B cell (primary cell): ENCODE data around the gene HIRIP3. TPM values are rescaled to one million over a fixed set of nuclear protein-coding genes. Genes with fewer than 3 reads are reported as not detected.

Experiments
- ATAC-seq: fragments of 200-7000 bp; cut with Tn5 transposase; one replicate; pipeline ENCODE4 v1.10.0; 2021; ENCODE audit warnings: low read depth, mild to moderate bottlenecking, moderate number of reproducible peaks, moderate library complexity
- CTCF ChIA-PET: fragments of 350-600 bp; sonication (Branson Sonifier 250); formaldehyde crosslinking; loops from one replicate; lab custom pipeline; 2021; ENCODE audit warnings: antibody characterized with exemption, inconsistent platforms; lab: Charles Lee
- POLR2A ChIA-PET: fragments of 350-600 bp; sonication (Branson Sonifier 250); formaldehyde crosslinking; loops from one replicate; lab custom pipeline; 2021; ENCODE audit warnings: antibody characterized with exemption; lab: Charles Lee
- DNase-seq: peaks from one replicate; pipeline ENCODE4 v3.0.0; 2013
- H2AFZ ChIP-seq: 2 replicates; pipeline ENCODE4 v1.6.1; 2012; ENCODE audit warnings: mild to moderate bottlenecking, low read depth, low read length; ENCODE audit not compliant: insufficient read depth, poor library complexity, severe bottlenecking
- H3K27ac ChIP-seq, 2 donors: 1 replicate in 1 of 2; 2 replicates in 1 of 2; pipeline ENCODE4 v1.5.1; 2012 to 2013; ENCODE audit warnings: low read length in 2 of 2, mild to moderate bottlenecking in 2 of 2, moderate library complexity in 1 of 2
- H3K27me3 ChIP-seq, 4 experiments: fragments of 200-600 bp in 1 of 4; sonication (generic) in 1 of 4; replicated peaks in 1 of 4; 1 replicate in 2 of 4; 2 replicates in 2 of 4; pipeline versions ENCODE4 v1.6.1 to v1.7.0; 2013 to 2016; ENCODE audit warnings: low read length in 3 of 4, mild to moderate bottlenecking in 2 of 4, mixed read lengths in 1 of 4, moderate library complexity in 1 of 4; ENCODE audit not compliant: insufficient read depth in 4 of 4, control insufficient read depth in 3 of 4; ENCODE audit errors: control extremely low read depth in 1 of 4
- H3K36me3 ChIP-seq, 2 experiments: replicated peaks in 1 of 2; 1 replicate in 1 of 2; 2 replicates in 1 of 2; pipeline versions ENCODE4 v1.6.1 to v1.7.1; 2013; ENCODE audit warnings: low read length in 1 of 2; ENCODE audit not compliant: insufficient read depth in 2 of 2, control insufficient read depth in 1 of 2; ENCODE audit errors: control extremely low read depth in 1 of 2, extremely low read depth in 1 of 2
- H3K4me1 ChIP-seq, 2 donors: fragments of 200-600 bp in 1 of 2; sonication (generic) in 1 of 2; 1 replicate in 1 of 2; 2 replicates in 1 of 2; pipeline versions ENCODE4 v1.5.1 to v1.6.1; 2013 to 2017; ENCODE audit warnings: low read length in 2 of 2; ENCODE audit not compliant: control insufficient read depth in 2 of 2, insufficient read depth in 2 of 2
- H3K4me2 ChIP-seq: replicated peaks from 2 replicates; pipeline ENCODE3; 2012; ENCODE audit warnings: mild to moderate bottlenecking, low read depth, low read length; ENCODE audit not compliant: poor library complexity, severe bottlenecking
- H3K4me3 ChIP-seq, 5 experiments: fragments of 200-600 bp in 1 of 5; sonication (generic) in 1 of 5; 1 replicate in 3 of 5; 2 replicates in 2 of 5; pipeline versions ENCODE4 v1.5.1 to v1.7.0; 2011 to 2016; ENCODE audit warnings: low read length in 4 of 5, mild to moderate bottlenecking in 4 of 5, low read depth in 2 of 5, control low read depth in 1 of 5, moderate library complexity in 1 of 5; ENCODE audit not compliant: insufficient read depth in 1 of 5; ENCODE audit errors: control extremely low read depth in 1 of 5, extremely low read depth in 1 of 5
- H3K79me2 ChIP-seq: fragments of 200-600 bp; sonication (generic); one replicate; pipeline ENCODE4 v1.6.0; 2016; ENCODE audit warnings: low read length; ENCODE audit not compliant: control insufficient read depth, insufficient read depth
- H3K9ac ChIP-seq: fragments of 200-600 bp; sonication (generic); 2 replicates; pipeline ENCODE4 v1.6.1; 2017; ENCODE audit warnings: mild to moderate bottlenecking, low read length, moderate library complexity
- H3K9me3 ChIP-seq, 3 donors: one replicate each; pipeline versions ENCODE4 v1.6.1 to v1.7.1; 2013; ENCODE audit warnings: low read length in 2 of 3; ENCODE audit not compliant: control insufficient read depth in 2 of 3, insufficient read depth in 1 of 3; ENCODE audit errors: control extremely low read depth in 1 of 3
- H4K20me1 ChIP-seq: 2 replicates; pipeline ENCODE4 v1.6.0; 2012; ENCODE audit warnings: mild to moderate bottlenecking, low read length; ENCODE audit not compliant: insufficient read depth, control insufficient read depth, poor library complexity, severe bottlenecking
- H3K27ac Mint-ChIP-seq: one replicate; pipeline ENCODE4 v1.8.0; 2021; ENCODE audit warnings: mixed read lengths
- H3K27me3 Mint-ChIP-seq: one replicate; pipeline ENCODE4 v1.8.0; 2021; ENCODE audit warnings: mixed read lengths
- H3K4me1 Mint-ChIP-seq: one replicate; pipeline ENCODE4 v1.8.0; 2021; ENCODE audit warnings: mixed read lengths
- H3K4me3 Mint-ChIP-seq: one replicate; pipeline ENCODE4 v1.8.0; 2021; ENCODE audit warnings: mixed read lengths
- H3K9me3 Mint-ChIP-seq: one replicate; pipeline ENCODE4 v1.8.0; 2022; ENCODE audit warnings: mixed read lengths; ENCODE audit not compliant: insufficient read depth
- CTCF ChIP-seq: fragments of 200-600 bp; IDR thresholded peaks from one replicate; pipeline ENCODE4 v1.8.0; 2022; ENCODE audit warnings: antibody characterized with exemption, mild to moderate bottlenecking
- EZH2 ChIP-seq: IDR thresholded peaks from 2 replicates; pipeline ENCODE4 v1.6.1; 2012; ENCODE audit warnings: borderline replicate concordance, low read depth, mild to moderate bottlenecking, moderate library complexity, low read length; ENCODE audit not compliant: insufficient read depth, poor library complexity, severe bottlenecking
- WGBS: methylation state at CpG from one replicate; pipeline ENCODE4 v1.1.5; 2013; ENCODE audit warnings: missing lambda C conversion rate; ENCODE audit not compliant: insufficient coverage; 5-methylcytosine and 5-hydroxymethylcytosine counted together
- intact Hi-C: fragments of 100-400 bp; cut with micrococcal nuclease; formaldehyde crosslinking; loops from one replicate; pipeline ENCODE4 v1.10.0; 2022
- polyA plus RNA-seq: library from polyadenylated mRNA; depleted of rRNA; stranded (reverse); fragments of >200 nt; gene quantifications from 2 replicates; pipeline ENCODE4 v1.2.3, GENCODE V29; 2012
- total RNA-seq, 2 donors: library from RNA; stranded (reverse); fragments of 120-200 nt in 1 of 2; gene quantifications; 1 replicate in 1 of 2; 2 replicates in 1 of 2; pipeline versions ENCODE4 v1.2.3 to v1.2.4, GENCODE V29; 2013 to 2022

Gene HIRIP3
- total and polyA plus RNA-seq, 2 donors (not counting 1 experiment from before 2014, with no cell fraction given), result 12.2 to 13.9 TPM

GRCh38 chr16:29962344-29962994, 32.9 kb downstream of the HIRIP3 start:
- 13% methylated on average over 10 of the region's 18 CpGs for WGBS
- H3K27me3 ChIP-seq, result no peaks in the 10 kb centered on the region
- intact Hi-C loops, result loop anchor here (1.0 to 5.0 kb wide), 4 partner anchors 11 to 1110 kb away; partner anchors contain the start of genes CDIPT, KCTD13, TAOK2 and ZNF646
- peak overlapping the region; percentile 79 to 88 for H3K27ac ChIP-seq
- POLR2A ChIA-PET, result interaction anchor here (0.7 to 2.7 kb wide), 5 partner anchors 10 to 1449 kb away, joined by 3 to 16 read pairs (median 5); partner anchors contain the start of genes CDIPT, KCTD13 and TAOK2
- H3K4me3 ChIP-seq, result peak overlapping the region; percentile 76 to 86 (median 84)
- no peaks in the 10 kb centered on the region for H3K36me3 ChIP-seq
- H2AFZ ChIP-seq, result peak overlapping the region; percentile 95
- peaks cover 20% of the 10 kb centered on the region for H3K4me1 Mint-ChIP-seq
- H3K4me3 Mint-ChIP-seq, result peak overlapping the region; percentile 90
- H3K79me2 ChIP-seq, result peaks cover 6% of the 10 kb centered on the region
- H3K4me2 ChIP-seq, result peak overlapping the region; percentile 98
- H3K9me3 Mint-ChIP-seq, result no peaks in the 10 kb centered on the region
- H3K9me3 ChIP-seq, result no peaks in the 10 kb centered on the region
- CTCF ChIA-PET, result interaction anchor here (0.6 to 2.2 kb wide), 9 partner anchors 11 to 262 kb away, joined by 3 to 14 read pairs (median 3); partner anchors contain the start of genes KCTD13 and TAOK2
- peaks cover 13 to 19% of the 10 kb centered on the region in 2 donors for H3K4me1 ChIP-seq
- no peak for TF ChIP-seq CTCF
- TF ChIP-seq EZH2, result no peak
- peak overlapping the region; percentile 86 for H3K9ac ChIP-seq
- H3K27ac Mint-ChIP-seq, result peak overlapping the region; percentile 91
- ATAC-seq, result no peak
- H3K27me3 Mint-ChIP-seq, result no peaks in the 10 kb centered on the region
- DNase-seq, result peak; percentile 53
- H4K20me1 ChIP-seq, result no peaks in the 10 kb centered on the region
